ENCODE data around the gene KCNS3.

GRCh38 chr2:17936599-17936998 is 58.1 kb downstream of the KCNS3 start:
- TF ChIP-seq OSR1 (CRISPR knock-in tag; IDR thresholded peaks at IDR 0.05) = no peak
- no peak for TF ChIP-seq PPARA (CRISPR knock-in tag; IDR thresholded peaks at IDR 0.05; ENCODE audit: borderline replicate concordance)
- TF ChIP-seq ESRRG (CRISPR knock-in tag; IDR thresholded peaks at IDR 0.05) = no peak
- no peak for TF ChIP-seq ZNF8 (CRISPR knock-in tag; IDR thresholded peaks at IDR 0.05)

Measured in SK-N-SH treated with all-trans-retinoic acid at 6 μM for 48 hours (cell line).